ENCODE data around the gene CEMIP. TPM values are rescaled to one million over a fixed set of nuclear protein-coding genes. Genes with fewer than 3 reads are reported as not detected.
A peak's percentile ranks its signal among the peaks of the same experiment; 100 is the strongest.

Gene CEMIP
- total RNA-seq, 1 donor from 2014 or later: 0.83 TPM

DNA sequence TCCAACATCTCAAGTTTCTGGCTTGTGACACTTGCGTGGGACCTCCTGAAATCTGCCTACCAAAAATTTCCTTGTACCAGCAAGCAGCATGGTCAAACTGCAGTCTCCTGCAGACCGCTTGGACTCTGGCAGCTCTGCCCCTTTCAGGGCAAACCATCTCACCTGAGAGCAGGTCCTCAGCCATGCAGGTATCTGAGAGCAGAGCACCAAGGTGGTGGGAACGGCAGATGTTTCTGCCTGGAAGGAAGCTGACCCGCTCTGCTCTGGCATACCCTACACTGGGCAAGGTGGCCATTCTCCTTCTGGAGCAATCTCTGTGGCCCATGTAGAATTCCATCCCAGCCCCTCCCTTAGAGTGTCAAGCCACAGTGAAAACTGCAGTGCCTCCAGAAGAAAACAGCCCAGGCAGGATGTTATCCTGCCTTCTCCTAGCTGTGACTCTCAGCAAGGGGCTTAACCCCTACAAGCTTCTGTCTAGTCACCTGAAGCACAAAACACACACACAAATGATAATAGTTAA is 188.9 kb downstream of the CEMIP start:
- no peak for DNase-seq (ENCODE audit: low spot score in 2 of 2, unreplicated experiment in 2 of 2)
- TF ChIP-seq CTCF (IDR thresholded peaks at IDR 0.05; ENCODE audit: unreplicated experiment): no peak
- Mint-ChIP-seq H3K9me3 (peaks cover 15% of the 10 kb centered on the region), H3K27ac (peak overlapping the region; percentile 90), H3K36me3 (peaks cover 19% of the 10 kb centered on the region), H3K4me1 (peaks cover 20% of the 10 kb centered on the region), H3K4me3 (no peak overlapping the region), H3K27me3 (ENCODE audit: low read depth) (no peaks in the 10 kb centered on the region)

DNA sequence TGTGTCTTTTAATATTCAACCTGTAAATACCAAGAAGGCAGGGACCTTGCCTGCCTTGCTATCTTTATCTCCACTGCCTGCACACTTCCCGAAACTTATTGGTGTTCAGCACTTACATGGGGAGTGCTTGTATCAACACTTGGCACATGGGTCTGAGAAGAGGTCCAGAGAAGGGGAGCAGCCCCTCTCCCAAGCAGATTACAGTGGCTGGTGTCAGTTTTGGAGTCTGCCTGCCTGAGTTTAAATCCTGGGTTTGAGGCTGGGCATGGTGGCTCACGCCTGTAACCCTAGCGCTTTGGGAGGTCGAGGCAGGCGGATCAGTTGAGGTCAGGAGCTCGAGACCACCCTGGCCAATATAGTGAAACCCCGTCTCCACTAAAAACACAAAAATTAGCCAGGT is 190.1 kb downstream of the CEMIP start:
- H3K27ac Mint-ChIP-seq: no peak overlapping the region

GRCh38 chr15:80970018-80970657 is 191.0 kb downstream of the CEMIP start:
- Mint-ChIP-seq H3K36me3 (peaks cover 4% of the 10 kb centered on the region), H3K9me3 (peaks cover under 1% of the 10 kb centered on the region), H3K27ac (no peak overlapping the region), H3K27me3 (ENCODE audit: low read depth) (no peaks in the 10 kb centered on the region), H3K4me1 (peaks cover 20% of the 10 kb centered on the region), H3K4me3 (no peak overlapping the region)
- peak; percentile 93 for TF ChIP-seq CTCF (IDR thresholded peaks at IDR 0.05; ENCODE audit: unreplicated experiment)
- DNase-seq (ENCODE audit: low spot score in 2 of 2, unreplicated experiment in 2 of 2): peak; percentile 36 to 71

More for the DNA sequence above, 190.1 kb downstream of the CEMIP start:
- TF ChIP-seq CTCF (IDR thresholded peaks at IDR 0.05; ENCODE audit: unreplicated experiment): no peak
- H3K36me3 Mint-ChIP-seq: peaks cover 12% of the 10 kb centered on the region
- no peak overlapping the region for H3K4me3 Mint-ChIP-seq
- no peaks in the 10 kb centered on the region for H3K27me3 Mint-ChIP-seq (ENCODE audit: low read depth)
- no peak for DNase-seq (ENCODE audit: low spot score in 2 of 2, unreplicated experiment in 2 of 2)
- H3K9me3 Mint-ChIP-seq: peaks cover 9% of the 10 kb centered on the region
- peaks cover 20% of the 10 kb centered on the region for H3K4me1 Mint-ChIP-seq

DNA sequence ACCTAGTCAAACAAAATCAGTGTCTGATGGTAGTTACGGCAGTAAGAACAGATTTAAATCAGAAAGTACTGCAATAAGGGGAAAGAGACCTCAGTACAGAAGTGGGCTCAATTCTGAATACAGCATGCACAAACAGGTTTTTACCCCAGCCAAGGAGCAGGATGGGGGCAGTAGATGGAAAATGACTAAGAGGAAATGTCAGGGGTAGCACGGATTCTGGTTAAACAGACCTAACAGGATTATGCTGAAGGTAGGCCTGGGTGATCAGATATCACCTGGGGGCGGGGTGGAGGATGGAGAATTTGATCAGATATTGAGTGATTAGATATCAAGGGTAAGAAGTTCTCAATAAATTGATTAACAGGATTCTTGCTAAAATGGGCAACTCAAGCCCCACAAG is 191.5 kb downstream of the CEMIP start:
- Mint-ChIP-seq H3K36me3 (peaks cover 4% of the 10 kb centered on the region), H3K9me3 (no peaks in the 10 kb centered on the region), H3K4me3 (no peak overlapping the region), H3K27me3 (ENCODE audit: low read depth) (no peaks in the 10 kb centered on the region), H3K27ac (no peak overlapping the region), H3K4me1 (peaks cover 20% of the 10 kb centered on the region)
- DNase-seq (ENCODE audit: low spot score in 2 of 2, unreplicated experiment in 2 of 2): no peak
- TF ChIP-seq CTCF (IDR thresholded peaks at IDR 0.05; ENCODE audit: unreplicated experiment): no peak

DNA sequence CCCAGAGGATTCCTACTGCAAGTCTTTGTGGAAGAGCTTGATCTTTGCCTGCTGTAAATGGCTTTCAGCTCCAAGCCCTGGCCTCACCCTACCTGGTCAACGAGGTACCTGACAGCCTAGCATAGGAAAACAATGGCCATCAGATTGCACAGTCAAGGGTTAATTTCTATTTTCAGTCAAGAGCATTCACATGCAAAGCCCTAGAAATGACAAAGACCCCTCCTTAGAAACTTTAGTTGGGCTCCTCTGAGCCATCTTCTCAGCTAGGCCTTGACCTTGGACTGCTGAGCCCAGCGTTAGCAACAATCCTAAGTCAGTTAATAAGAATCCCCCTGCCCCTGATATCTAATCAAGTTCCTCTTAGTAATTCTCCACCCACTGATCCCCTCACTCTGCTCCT is 192.0 kb downstream of the CEMIP start:
- no peak for DNase-seq (ENCODE audit: low spot score in 2 of 2, unreplicated experiment in 2 of 2)
- no peak for TF ChIP-seq CTCF (IDR thresholded peaks at IDR 0.05; ENCODE audit: unreplicated experiment)
- H3K36me3 Mint-ChIP-seq: peaks cover 4% of the 10 kb centered on the region
- peaks cover 20% of the 10 kb centered on the region for H3K4me1 Mint-ChIP-seq
- no peaks in the 10 kb centered on the region for H3K9me3 Mint-ChIP-seq
- no peak overlapping the region for H3K4me3 Mint-ChIP-seq
- no peak overlapping the region for H3K27ac Mint-ChIP-seq
- H3K27me3 Mint-ChIP-seq (ENCODE audit: low read depth): no peaks in the 10 kb centered on the region
